ENCODE results near the gene TSPAN14.

- TF ChIP-seq EZH2 (IDR thresholded peaks at IDR 0.05; ENCODE audit: low read length, missing control alignments) (no peak), CTCF (conservative IDR thresholded peaks at IDR 0.05 in 1 of 2, IDR thresholded peaks at IDR 0.05 in 1 of 2; ENCODE audit: low read depth in 1 of 2, low read length in 2 of 2) (no peak)
Observed at GRCh38 chr10:80433134-80433533, 21.0 kb upstream of the TSPAN14 start.
